Activated CD8-positive, alpha-beta memory T cell treated with anti-CD3 and anti-CD28 coated beads, Interleukin-2, amount 50 U/mL, for 24 hours (primary cell): ENCODE data around the gene JAZF1.
"Not testable (repeated sequence)": the region's sequence is repeated elsewhere in the genome, so short reads cannot be mapped to it uniquely, and the experiment has no call there.

ENCODE experiments used
- DNase-seq: peaks from one replicate; pipeline ENCODE4 v3.0.0-alpha.2; 2020; ENCODE audit errors: extremely low read depth

The JAZF1 gene

DNA sequence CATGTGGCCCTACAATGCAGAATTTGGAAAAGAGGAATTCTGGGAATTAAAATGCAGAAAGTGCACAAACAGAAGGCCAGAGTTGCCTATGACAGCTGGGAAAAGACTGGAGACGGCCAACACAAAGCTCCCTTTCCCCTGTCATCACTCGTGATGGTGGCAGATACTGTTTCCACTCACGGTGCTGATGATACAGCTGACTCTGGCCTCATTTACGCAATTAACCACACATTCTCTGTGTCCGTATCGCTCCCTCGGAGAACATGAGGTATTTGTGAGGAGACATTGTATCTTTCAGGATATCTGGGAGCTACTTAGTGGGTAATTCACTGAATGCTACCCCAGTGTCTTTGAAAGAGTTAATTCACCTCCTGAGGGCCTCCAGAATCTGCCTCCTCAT lies 267.8 kb downstream of the JAZF1 start:
- no peak for DNase-seq

DNA sequence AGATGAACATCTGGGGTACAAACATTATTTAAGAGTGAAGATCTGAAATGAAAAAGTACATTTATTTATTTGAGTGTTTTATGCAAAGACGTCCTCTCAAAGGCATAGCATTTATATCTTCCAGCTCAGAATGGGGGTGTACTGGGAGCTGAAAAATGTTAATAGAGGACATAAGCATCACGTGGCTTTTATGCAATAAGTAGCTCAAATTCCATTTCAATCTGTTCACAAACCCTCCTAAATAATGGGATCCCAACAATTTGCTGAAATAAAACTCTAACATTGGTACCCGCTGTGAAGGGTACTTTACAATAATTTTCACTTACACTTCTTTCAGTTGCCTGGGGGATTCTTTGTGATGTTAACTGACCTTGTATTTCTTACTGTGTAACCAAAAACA lies 268.7 kb downstream of the JAZF1 start:
- DNase-seq = no peak

DNA sequence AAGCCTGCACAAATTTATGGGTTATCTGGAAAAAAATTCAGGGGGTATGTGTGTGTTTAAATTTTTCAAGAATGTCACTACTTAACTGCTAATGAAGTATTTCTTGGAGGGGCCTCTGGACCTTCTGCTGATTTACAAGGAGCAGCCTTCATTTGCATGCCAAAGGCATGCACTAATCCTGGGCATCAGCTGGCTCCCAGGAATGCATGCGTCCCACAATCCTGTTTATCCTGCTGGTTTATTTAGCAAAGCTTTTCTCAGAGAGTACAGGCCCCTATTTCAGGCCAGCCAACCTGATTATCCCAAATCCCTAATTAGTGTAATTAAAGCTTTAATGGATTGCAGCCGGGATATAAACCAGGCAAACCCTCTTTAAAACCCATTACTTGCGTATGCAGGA lies 270.3 kb downstream of the JAZF1 start:
- no peak for DNase-seq

DNA sequence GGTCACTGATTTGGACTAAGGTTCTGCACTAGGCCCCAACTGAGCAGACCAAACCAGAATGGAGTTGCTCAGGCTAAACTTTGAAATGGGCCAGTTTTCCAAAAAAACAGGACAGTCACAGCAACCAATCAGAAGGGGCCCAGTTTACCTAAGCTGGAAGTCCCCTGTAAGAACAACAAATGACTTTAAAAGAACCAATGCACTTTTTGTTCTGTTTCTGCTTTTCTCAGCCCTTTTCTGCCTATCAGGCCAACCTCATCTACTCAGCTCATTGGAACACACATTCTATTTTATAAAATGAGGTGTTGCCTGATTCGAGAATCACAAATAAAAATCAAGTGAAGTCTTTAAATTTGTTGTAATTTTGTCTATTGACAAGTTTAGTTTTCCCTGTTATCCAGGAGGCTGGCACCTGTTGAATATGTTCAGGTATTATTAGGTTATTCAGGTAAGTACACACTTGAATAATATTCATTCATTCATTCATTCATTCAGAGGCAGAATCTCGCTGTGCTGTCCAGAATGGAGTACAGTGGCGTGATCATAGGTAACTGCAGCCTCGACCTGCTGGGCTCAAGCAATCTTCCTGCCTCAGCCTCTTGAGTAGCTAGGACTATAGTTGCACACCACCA lies 271.9 kb downstream of the JAZF1 start:
- no peak for DNase-seq

DNA sequence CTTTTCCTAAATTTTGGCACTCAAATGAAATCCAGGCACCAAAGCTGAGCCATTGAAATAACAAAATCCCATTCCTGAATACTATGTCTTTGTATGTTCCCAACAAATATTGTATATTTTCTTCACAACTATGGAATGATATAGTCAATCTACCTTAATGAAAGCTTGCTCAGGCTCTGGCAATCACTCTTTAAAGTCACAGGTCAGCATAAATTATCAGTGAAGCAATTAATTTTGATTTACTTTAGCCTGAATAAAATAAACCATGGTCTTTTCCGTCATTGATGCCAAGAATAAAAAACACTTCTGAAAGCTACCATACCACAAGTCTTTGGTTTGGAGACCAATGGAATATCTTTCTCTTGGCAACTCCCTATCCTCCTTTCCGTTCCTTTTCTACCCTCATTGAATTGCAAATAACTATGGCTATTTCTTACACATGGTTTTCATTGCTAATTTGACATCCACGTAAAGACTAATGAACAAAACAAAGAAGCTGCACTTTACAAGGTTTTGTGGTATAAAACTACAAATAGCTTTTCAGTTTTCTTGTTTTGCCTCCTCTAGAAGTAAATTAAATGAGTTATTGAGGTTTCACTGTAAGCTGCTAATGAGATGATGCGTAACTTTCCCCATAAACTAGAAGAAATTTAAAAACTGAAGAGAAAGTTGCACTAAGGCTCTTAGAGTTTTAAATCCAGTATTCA lies 274.1 kb downstream of the JAZF1 start:
- DNase-seq = no peak

DNA sequence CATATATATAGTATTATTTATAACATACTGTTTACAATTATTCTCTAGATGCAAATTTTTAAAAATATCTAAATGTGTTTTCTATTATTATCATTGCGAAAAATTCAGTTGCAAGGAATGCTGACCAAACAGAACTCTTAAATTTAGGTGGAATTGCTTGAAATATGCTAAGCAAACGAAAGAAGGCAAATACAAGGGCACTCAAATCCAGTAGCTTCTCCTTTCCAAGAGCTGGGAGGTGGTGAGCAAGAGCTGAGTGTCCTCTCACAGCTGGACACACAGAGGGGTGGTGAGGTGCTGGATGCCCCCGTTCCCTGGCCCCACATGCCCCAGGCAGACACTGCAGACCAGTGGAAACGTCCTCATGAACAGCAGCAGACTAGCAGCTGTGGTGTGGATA lies 274.6 kb downstream of the JAZF1 start:
- DNase-seq = no peak

DNA sequence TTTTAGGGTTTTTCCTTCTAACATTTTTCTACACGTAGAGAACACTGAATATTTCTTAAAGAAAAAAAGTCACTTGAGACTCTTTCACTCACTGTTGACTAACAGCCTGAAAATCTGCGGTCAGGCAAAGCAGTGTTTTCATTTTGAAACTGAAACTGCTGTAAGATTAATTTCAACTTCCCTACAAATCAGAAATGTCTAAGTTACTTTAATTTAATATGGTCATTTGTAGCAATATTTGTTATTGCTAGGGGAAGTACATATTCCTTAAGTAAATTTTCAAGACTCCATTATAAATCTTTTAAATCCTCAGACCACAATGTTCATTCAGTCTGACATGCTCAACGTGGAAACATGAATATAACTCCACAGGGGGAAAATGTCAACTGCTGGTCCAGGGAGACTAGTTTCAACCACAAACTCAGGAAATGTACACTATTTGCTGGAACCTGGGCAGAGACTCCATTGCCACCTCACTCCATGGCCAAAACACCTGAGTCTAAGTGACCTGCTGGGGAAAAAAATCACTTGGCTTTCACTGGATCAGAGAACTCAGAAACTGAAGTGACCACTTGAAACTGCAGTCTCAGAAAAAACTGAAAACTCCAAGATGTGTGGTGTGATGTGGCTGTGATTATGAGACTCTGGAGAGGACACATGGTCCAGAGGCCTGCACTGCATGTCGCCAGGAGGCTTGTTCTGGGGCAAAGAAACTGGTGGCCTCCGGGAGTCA lies 279.4 kb downstream of the JAZF1 start:
- DNase-seq = no peak

DNA sequence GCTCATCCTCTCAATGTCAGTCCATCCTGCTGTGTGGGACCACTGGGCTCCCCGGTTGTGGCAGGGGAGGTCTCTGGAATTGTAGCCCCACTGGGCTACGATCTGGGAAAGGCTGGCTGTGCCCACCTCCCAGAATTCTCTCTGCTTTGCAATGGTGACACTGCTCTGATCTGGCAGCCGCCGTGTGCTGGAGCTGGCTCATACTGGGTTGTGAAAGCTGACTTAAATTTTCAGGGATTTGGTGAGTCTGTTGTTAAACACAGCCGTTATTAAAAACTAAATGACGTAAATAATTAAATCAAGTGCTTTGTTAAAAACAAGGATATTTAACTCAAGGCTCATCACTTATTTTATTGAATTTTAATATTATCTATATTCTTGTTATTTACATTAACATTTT lies 280.6 kb downstream of the JAZF1 start:
- no peak for DNase-seq

DNA sequence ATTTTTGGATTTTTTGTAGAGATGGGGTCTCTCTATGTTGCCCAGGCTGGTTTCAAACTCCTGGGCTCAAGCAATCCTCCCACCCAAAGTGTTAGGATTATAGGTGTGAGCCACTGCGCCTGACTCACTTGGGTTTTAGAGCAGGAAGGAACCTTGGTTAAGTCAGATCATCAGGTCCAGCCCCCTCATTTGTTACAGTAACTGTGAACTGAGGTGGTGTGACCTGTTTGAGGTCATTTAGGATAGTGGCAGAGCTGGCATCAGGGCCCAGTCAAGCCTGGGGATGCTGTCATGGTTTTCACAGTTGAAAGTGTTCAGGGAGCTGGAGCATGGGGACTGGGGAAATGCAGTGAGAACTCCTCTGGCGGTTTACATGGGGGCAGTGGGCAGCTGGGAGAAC lies 281.0 kb downstream of the JAZF1 start:
- no peak for DNase-seq

DNA sequence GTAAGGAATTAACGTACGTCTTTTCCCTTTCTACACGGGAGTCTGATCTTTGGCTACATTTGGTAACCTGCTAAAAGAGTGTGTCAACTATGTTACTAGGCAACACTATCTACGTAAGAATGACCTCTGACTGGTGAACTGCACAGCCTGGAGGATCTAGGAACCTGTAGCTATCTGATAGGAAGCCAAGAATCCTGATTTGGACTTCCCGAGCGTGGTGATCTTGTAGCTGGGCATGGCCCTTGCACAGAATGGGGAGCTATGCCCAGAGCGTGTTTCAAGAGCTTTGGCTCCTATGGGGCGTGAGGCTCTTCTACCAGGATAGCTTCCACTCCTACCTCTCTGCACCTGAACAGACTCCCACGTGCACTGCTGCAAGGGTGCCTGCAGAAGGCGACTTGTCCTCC lies 283.2 kb downstream of the JAZF1 start:
- DNase-seq = no peak

DNA sequence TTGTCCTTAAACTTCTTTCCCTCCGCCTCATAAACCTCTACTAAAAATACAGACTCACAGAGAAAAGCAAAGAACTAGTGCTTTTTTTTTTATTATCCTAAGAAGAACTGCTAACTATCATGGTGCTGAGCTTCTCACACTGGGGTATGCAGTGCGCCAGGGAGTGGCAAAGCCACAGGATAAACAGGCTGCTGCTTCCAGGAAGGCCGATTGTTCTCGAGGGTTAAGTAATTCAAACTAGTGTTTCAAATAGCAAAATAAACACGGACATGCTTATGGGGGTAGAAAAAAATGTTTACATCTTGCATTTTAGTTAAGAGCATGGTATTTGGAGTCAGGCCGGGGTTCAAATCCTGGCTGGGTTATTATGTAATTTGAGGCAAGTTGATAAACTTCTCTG lies 283.6 kb downstream of the JAZF1 start:
- no peak for DNase-seq

DNA sequence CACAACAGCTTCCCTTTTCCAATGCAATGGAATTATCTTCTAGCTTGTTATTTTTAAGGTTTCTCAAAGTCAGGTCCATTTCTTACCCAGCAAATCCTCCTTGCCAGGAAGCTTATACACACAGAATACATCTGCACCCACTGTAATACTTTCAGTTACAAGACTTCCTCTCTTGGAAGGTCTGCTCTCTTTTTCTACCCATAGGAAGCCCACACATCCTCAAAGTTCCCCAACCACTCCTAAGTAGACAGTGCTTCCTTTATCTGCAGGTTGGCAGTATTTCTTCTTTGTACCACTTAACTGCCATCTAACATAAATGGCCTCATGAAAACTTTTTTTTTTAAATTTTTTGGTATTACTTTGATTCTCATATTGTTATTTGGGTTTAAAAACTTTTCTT lies 285.0 kb downstream of the JAZF1 start:
- no peak for DNase-seq

DNA sequence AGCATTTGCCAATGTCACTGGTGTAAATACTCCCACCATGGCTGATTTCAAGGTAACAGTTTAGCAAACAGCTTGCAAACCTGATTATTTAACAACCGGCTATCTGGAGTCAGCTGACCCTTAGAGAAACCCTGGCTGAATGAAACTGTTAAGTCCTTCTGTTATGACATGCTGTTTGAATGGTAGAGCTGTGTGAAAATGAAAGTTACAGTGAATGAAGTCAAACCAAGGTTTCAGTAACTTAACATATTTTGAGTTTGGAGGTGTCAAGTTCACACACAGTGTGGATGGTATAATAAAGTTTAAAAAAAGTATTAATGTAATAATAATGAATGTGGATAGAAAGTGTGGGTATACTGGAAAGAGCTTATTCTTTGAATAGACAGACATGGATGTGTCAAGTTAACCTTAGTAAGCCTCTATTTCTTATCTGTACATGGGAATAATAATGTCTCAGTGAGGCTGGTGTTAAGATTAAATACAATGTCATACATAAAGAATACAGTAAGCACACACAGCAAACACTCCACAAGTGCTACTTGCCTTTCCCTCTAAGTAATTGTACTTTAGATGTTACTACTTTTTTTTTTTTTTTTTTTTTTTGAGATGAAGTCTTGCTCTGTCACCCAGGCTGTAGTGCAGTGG lies 290.3 kb downstream of the JAZF1 start:
- no peak for DNase-seq

DNA sequence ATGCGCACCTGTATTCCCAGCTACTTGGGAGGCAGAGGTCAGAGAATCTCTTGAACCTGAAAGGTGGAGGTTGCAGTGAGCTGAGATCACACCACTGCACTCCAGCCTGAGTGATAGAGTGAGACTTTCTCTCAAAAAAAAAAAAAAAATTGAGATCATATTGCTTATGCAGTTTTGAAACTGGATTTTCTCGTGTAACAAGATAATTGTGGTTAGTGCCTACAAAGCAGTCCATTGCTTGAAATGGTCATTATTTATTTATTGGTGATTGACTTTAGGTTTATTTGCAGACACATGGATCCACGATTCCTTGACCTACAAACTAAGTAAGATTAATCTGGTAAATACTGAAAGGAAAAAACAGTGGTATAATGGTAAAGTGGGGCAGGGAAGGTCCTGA lies 290.8 kb downstream of the JAZF1 start:
- DNase-seq = no peak

DNA sequence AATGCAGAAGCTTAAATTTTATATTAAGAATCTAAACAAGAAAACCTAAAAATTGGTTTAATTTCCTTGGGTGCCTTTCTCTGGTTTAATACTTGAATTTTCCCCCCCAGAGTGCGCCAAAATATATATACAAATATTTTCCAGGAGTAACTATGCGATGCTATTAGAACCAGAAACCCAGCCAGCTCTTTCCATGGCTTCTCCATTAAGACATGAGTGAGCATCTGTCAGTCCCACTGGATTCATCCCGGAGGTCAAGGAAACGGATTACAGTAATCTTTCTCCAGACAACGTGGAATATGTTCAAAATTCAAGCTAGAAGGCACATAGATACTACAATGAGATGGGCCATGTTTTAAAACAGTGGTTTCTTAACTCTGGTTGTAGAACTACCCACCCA lies 291.9 kb downstream of the JAZF1 start:
- no peak for DNase-seq

DNA sequence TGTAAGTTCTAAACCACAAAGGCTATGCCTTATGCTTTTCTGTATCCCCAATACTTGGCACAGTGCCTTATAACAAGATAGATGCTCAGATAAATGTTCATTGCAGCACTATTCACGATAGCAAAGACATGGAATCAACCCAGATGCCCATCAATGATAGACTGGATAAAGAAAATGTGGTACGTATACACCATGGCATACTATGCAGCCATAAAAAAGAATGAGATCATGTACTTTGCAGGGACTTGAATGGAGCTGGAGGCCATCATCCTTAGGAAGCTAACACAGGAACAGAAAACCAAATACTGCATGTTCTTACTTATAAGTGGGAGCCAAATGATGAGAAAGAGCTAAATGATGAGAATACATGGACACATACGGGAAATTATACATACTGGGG lies 293.9 kb downstream of the JAZF1 start:
- DNase-seq = not testable (repeated sequence)

DNA sequence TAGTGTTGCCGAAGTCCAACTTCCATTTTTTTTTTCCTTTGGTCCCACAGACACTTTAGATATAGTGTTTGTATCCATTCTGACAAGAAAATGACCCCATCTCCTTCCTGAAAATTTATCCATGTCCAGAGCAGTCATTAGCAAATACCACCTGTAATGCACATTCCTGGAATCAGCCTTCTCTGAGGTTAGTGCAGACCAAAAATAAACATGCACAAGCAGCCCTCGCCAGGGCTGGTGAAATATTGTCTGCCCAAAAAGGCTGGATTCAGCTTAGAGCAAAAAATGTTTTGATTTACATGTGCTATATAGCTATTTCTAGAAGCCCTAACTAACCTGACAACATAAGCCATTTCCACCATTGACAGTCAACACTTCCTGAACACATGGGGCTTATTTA lies 294.9 kb downstream of the JAZF1 start:
- no peak for DNase-seq

DNA sequence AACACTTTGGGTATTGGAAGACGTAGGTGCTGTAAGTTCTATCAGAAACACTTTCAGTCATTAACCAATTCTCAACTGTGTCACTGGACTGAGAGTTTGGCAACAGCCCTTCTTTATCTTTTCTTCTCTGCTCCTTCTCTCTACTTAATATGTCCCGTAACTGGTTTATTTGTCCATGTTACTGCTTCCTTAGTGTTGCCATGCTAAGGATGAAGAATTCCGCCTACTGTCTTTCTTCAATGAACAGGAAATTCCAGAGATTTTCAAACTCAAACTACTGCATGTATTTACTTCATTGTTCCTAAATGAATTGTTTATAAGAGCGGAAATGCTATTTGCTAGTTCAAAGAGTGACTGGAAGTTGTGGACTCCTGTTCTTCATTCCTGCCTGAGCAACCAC lies 296.9 kb downstream of the JAZF1 start:
- no peak for DNase-seq

DNA sequence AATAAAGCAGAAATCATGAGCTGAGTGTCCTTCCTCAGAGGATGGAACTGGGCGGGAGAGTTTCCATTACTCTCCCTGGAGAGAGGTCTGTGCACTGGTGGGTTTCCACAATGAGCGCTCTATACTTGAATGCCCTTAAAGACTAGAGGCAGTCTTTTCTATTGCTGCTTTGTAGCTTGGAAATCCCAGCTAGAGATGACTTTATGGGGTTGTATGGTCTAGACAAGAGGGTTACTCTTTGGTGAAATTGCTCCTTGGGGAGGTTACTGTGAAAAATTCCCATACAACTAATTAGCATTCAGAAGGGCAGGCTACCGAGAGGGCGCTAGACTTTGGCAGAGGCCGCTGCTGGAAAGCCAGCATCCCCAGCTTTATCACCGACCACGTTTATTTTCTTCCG lies 303.8 kb downstream of the JAZF1 start:
- DNase-seq = no peak

DNA sequence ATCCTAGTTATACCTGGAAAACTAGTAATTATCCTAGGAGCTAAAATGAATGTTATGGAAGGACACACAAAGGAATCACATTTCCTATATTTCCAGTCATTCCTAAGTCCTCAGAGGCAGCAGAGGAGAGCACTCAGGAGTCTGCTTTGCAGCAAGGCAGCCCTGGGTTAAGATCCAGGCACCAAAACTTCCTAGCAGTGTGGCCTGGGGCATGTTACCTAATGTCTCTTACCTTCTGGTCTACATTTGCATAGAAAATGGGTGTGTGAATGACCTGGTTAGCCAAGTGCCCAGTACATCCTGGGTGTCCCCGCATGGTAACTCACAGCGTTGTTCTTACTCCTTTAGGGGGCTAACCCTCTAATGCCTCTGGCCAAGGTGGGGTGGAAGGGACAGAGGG lies 304.8 kb downstream of the JAZF1 start:
- DNase-seq = no peak

DNA sequence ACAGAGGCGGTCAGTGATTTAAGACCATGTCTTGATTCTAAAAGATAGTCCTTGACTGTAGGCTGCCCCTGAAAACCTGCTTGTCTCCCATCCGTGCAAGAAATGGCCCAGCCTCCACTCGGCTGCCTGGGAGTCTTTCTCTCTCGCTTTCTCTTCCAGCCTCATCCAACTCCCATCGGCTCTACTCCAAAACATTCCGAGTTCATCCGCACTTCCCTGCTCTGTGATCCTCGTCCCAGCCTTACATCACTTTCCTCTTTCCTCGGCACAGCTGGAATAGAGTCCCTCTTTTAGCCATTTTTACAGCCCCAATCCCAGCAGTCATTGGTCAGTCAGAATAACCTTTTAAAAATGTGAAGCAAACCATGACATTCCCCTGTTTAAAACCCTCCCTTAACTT lies 305.5 kb downstream of the JAZF1 start:
- no peak for DNase-seq
